CD14-positive monocyte (primary cell): ENCODE data around the gene SNAPC2. TPM values are rescaled to one million over a fixed set of nuclear protein-coding genes. Genes with fewer than 3 reads are reported as not detected.
"Not testable (repeated sequence)": the region's sequence is repeated elsewhere in the genome, so short reads cannot be mapped to it uniquely, and the experiment has no call there.

Source experiments
- DNase-seq, 3 donors: peaks; one replicate each; pipeline ENCODE4 v3.0.0-alpha.2; 2011 to 2022
- H2AFZ ChIP-seq: 2 replicates; pipeline ENCODE4 v1.6.0; 2012; ENCODE audit warnings: mild to moderate bottlenecking, low read depth, low read length, inconsistent platforms; ENCODE audit not compliant: insufficient read depth, poor library complexity, severe bottlenecking
- H3K27ac ChIP-seq, 2 donors: 1 replicate in 1 of 2; 2 replicates in 1 of 2; pipeline ENCODE4 v1.5.1; 2012 to 2013; ENCODE audit warnings: low read length in 2 of 2, control low read depth in 1 of 2, inconsistent platforms in 1 of 2, low read depth in 1 of 2, mild to moderate bottlenecking in 1 of 2
- H3K27me3 ChIP-seq, 2 donors: one replicate each; pipeline versions ENCODE4 v1.6.0 to v1.6.1; 2011 to 2013; ENCODE audit warnings: low read length in 2 of 2; ENCODE audit not compliant: control insufficient read depth in 2 of 2, insufficient read depth in 2 of 2
- H3K36me3 ChIP-seq, 2 donors: replicated peaks in 1 of 2; 1 replicate in 1 of 2; 2 replicates in 1 of 2; pipeline versions ENCODE4 v1.5.1 to v1.6.1; 2012 to 2013; ENCODE audit warnings: low read length in 2 of 2, control low read depth in 1 of 2, inconsistent platforms in 1 of 2, mild to moderate bottlenecking in 1 of 2; ENCODE audit not compliant: insufficient read depth in 2 of 2, control insufficient read depth in 1 of 2
- H3K4me1 ChIP-seq, 2 donors: 1 replicate in 1 of 2; 2 replicates in 1 of 2; pipeline versions ENCODE4 v1.5.1 to v1.6.1; 2012 to 2013; ENCODE audit warnings: low read length in 2 of 2, control low read depth in 1 of 2, inconsistent platforms in 1 of 2, mild to moderate bottlenecking in 1 of 2, moderate library complexity in 1 of 2; ENCODE audit not compliant: insufficient read depth in 2 of 2, control insufficient read depth in 1 of 2
- H3K4me2 ChIP-seq: replicated peaks from 2 replicates; pipeline ENCODE3; 2012; ENCODE audit warnings: low read length, moderate library complexity, mild to moderate bottlenecking; ENCODE audit not compliant: poor library complexity, severe bottlenecking; ENCODE audit errors: extremely low read depth
- H3K4me3 ChIP-seq, 3 experiments: fragments of 200-600 bp in 1 of 3; sonication (generic) in 1 of 3; replicated peaks in 1 of 3; 1 replicate in 2 of 3; 2 replicates in 1 of 3; pipeline ENCODE4 v1.5.1; 2011 to 2013; ENCODE audit warnings: low read length in 3 of 3, mild to moderate bottlenecking in 3 of 3, control low read depth in 2 of 3, low read depth in 2 of 3, inconsistent platforms in 1 of 3, moderate library complexity in 1 of 3
- H3K79me2 ChIP-seq: 2 replicates; pipeline ENCODE4 v1.6.0; 2012; ENCODE audit warnings: mild to moderate bottlenecking, control low read depth, inconsistent platforms, low read length, moderate library complexity; ENCODE audit not compliant: insufficient read depth
- H3K9ac ChIP-seq: 2 replicates; pipeline ENCODE4 v1.6.0; 2017; ENCODE audit warnings: low read length, mild to moderate bottlenecking; ENCODE audit not compliant: insufficient read depth, poor library complexity, severe bottlenecking
- H3K9me3 ChIP-seq, 2 donors: replicated peaks in 1 of 2; 1 replicate in 1 of 2; 2 replicates in 1 of 2; pipeline versions ENCODE4 v1.5.1 to v1.6.1; 2012 to 2013; ENCODE audit warnings: low read length in 2 of 2, control low read depth in 1 of 2; ENCODE audit not compliant: control insufficient read depth in 1 of 2, insufficient read depth in 1 of 2
- H4K20me1 ChIP-seq: 2 replicates; pipeline ENCODE4 v1.6.0; 2012; ENCODE audit warnings: mild to moderate bottlenecking, low read length, control low read depth, moderate library complexity; ENCODE audit not compliant: insufficient read depth
- H3K27ac Mint-ChIP-seq, 7 donors: one replicate each; pipeline ENCODE4 v1.8.0; 2020; ENCODE audit warnings: mild to moderate bottlenecking in 7 of 7, mixed read lengths in 7 of 7, moderate library complexity in 6 of 7, inconsistent platforms in 2 of 7
- H3K27me3 Mint-ChIP-seq, 3 donors: one replicate each; pipeline ENCODE4 v1.8.0; 2021 to 2022; ENCODE audit warnings: low read depth in 3 of 3, mild to moderate bottlenecking in 3 of 3, mixed read lengths in 3 of 3, moderate library complexity in 3 of 3, inconsistent platforms in 1 of 3
- H3K36me3 Mint-ChIP-seq, 2 donors: one replicate each; pipeline ENCODE4 v1.8.0; 2020; ENCODE audit warnings: mixed read lengths in 2 of 2, inconsistent platforms in 1 of 2, mild to moderate bottlenecking in 1 of 2
- H3K4me1 Mint-ChIP-seq: one replicate; pipeline ENCODE4 v1.8.0; 2020; ENCODE audit warnings: mild to moderate bottlenecking, mixed read lengths
- H3K4me3 Mint-ChIP-seq, 2 donors: one replicate each; pipeline ENCODE4 v1.8.0; 2020; ENCODE audit warnings: mild to moderate bottlenecking in 2 of 2, mixed read lengths in 2 of 2, moderate library complexity in 1 of 2
- H3K9me3 Mint-ChIP-seq, 7 donors: one replicate each; pipeline ENCODE4 v1.8.0; 2020 to 2022; ENCODE audit warnings: mixed read lengths in 7 of 7, mild to moderate bottlenecking in 6 of 7, moderate library complexity in 6 of 7, inconsistent platforms in 2 of 7
- CTCF ChIP-seq: fragments of 200-600 bp; IDR thresholded peaks from one replicate; pipeline ENCODE4 v1.8.0; 2022; ENCODE audit warnings: antibody characterized with exemption, mild to moderate bottlenecking
- WGBS: methylation state at CpG from one replicate; pipeline ENCODE4 v1.1.5; 2013; ENCODE audit warnings: missing lambda C conversion rate; ENCODE audit not compliant: insufficient coverage; 5-methylcytosine and 5-hydroxymethylcytosine counted together
- intact Hi-C, 2 donors: fragments of 100-400 bp; cut with micrococcal nuclease; formaldehyde crosslinking; loops; one replicate each; pipeline versions ENCODE4 v1.15.0 to v1.15.1; 2023
- polyA plus RNA-seq, 3 donors: library from polyadenylated mRNA; depleted of rRNA in 1 of 3; unstranded in 2 of 3; stranded (reverse) in 1 of 3; fragments of 300-500 nt in 2 of 3; fragments of >200 nt in 1 of 3; fragmentation: Illumina TruSeq in 2 of 3; gene quantifications; 1 replicate in 2 of 3; 2 replicates in 1 of 3; pipeline ENCODE4 v1.2.3, GENCODE V29; 2012 to 2021

SNAPC2 gene
- polyA plus RNA-seq, 3 donors: 15.7 to 27.5 (median 18.3) TPM

- intact Hi-C loops: loop anchor here in 1 of 2 donors (2.0 kb wide), 1 partner anchor 13 kb away; no protein-coding TSS in a partner anchor
- peaks cover 0 to 28% (median 15%) of the 10 kb centered on the region in 7 donors for H3K9me3 Mint-ChIP-seq
- H3K4me1 ChIP-seq: peaks cover 38 to 62% of the 10 kb centered on the region in 2 donors
- peaks cover 26 to 47% of the 10 kb centered on the region in 2 donors for H3K27me3 ChIP-seq
- peak; percentile 38 to 57 (median 52) for DNase-seq
- WGBS: under 1% methylated on average over 69 of the region's 71 CpGs
- TF ChIP-seq CTCF: peak; percentile 74
- peak overlapping the region; percentile 74 for H3K4me2 ChIP-seq
- H3K9ac ChIP-seq: no peak overlapping the region
- H3K27me3 Mint-ChIP-seq: peaks cover 48 to 62% (median 56%) of the 10 kb centered on the region in 3 donors
- H3K27ac Mint-ChIP-seq: no peak overlapping the region
- peak overlapping the region in 1 of 3 experiments; percentile 63 for H3K4me3 ChIP-seq
- peak overlapping the region in 1 of 2 donors; percentile 89 for H3K4me3 Mint-ChIP-seq
- H3K9me3 ChIP-seq: peaks cover 0 to 19% of the 10 kb centered on the region in 2 donors
- H3K36me3 Mint-ChIP-seq: peaks cover 17 to 18% of the 10 kb centered on the region in 2 donors
- H3K4me1 Mint-ChIP-seq: peaks cover 52% of the 10 kb centered on the region
- peaks cover 22% of the 10 kb centered on the region for H4K20me1 ChIP-seq
- no peak overlapping the region for H3K27ac ChIP-seq
- peaks cover 11 to 15% of the 10 kb centered on the region in 2 donors for H3K36me3 ChIP-seq
- no peaks in the 10 kb centered on the region for H3K79me2 ChIP-seq
- peak overlapping the region; percentile 61 for H2AFZ ChIP-seq
These were observed 2.7 kb upstream of the SNAPC2 start for GRCh38 chr19:7917267-7918061.

- peaks cover 16% of the 10 kb centered on the region for H4K20me1 ChIP-seq
- not testable (repeated sequence) for DNase-seq, H3K9ac ChIP-seq, H3K27ac Mint-ChIP-seq, H3K79me2 ChIP-seq, H2AFZ ChIP-seq, H3K27ac ChIP-seq
- H3K9me3 Mint-ChIP-seq: peaks cover 0 to 28% (median 15%) of the 10 kb centered on the region in 7 donors
- peak overlapping the region in 1 of 3 experiments; percentile 63 for H3K4me3 ChIP-seq
- peaks cover 0 to 19% of the 10 kb centered on the region in 2 donors for H3K9me3 ChIP-seq
- peaks cover 16 to 17% of the 10 kb centered on the region in 2 donors for H3K36me3 Mint-ChIP-seq
- H3K27me3 Mint-ChIP-seq: peaks cover 48 to 62% (median 55%) of the 10 kb centered on the region in 3 donors
- H3K36me3 ChIP-seq: peaks cover 10 to 15% of the 10 kb centered on the region in 2 donors
- H3K4me1 ChIP-seq: peaks cover 38 to 62% of the 10 kb centered on the region in 2 donors
- 13% methylated on average over 19 of the region's 29 CpGs for WGBS
- peak; percentile 28 for TF ChIP-seq CTCF
- peaks cover 26 to 47% of the 10 kb centered on the region in 2 donors for H3K27me3 ChIP-seq
- intact Hi-C loops: loop anchor here in 1 of 2 donors (2.0 kb wide), 1 partner anchor 13 kb away; no protein-coding TSS in a partner anchor
- H3K4me1 Mint-ChIP-seq: peaks cover 52% of the 10 kb centered on the region
- H3K4me2 ChIP-seq: peak overlapping the region; percentile 74
- H3K4me3 Mint-ChIP-seq: peak overlapping the region in 1 of 2 donors; percentile 88
These were observed 2.0 kb upstream of the SNAPC2 start for GRCh38 chr19:7918062-7918614.
